Measurements from ENCODE around the gene STK10. TPM values are rescaled to one million over a fixed set of nuclear protein-coding genes. Genes with fewer than 3 reads are reported as not detected.
A peak's percentile ranks its signal among the peaks of the same experiment; 100 is the strongest.

Gene STK10
- total RNA-seq, 1 experiment from 2014 or later: 24.9 TPM

DNA sequence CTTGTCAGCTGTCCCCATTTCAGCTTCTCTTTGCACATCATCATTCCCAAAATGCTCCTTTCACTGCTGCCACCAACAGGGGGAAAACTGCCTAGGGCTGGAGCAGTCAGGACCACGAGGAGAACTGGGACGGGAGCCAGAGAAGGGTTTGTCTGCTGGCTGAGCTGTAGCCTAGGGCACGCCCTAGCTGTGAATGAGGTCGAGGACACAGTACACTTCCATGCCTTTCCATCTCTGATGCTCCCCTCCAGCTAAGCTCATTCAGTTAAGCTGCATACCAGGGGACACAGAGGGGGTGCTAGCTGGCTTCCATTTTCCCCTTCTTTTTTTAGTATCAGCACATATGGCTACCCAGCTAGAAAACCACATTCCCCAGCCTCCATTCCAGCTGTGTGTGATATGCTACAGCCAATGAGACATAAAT lies 64.7 kb downstream of the STK10 start:
- no peak overlapping the region for H3K9ac ChIP-seq (ENCODE audit: low read length)
- H3K36me3 ChIP-seq (ENCODE audit: insufficient read depth, low read length): peaks cover 3% of the 10 kb centered on the region; the same call in 1 of the 2 replicates
- no peak overlapping the region for H3K4me3 ChIP-seq (ENCODE audit: low read length)
- no peaks in the 10 kb centered on the region for H3K4me1 ChIP-seq (ENCODE audit: low read length)
- DNase-seq: no peak
- H3K79me2 ChIP-seq (ENCODE audit: low read length): peaks cover 6% of the 10 kb centered on the region; the same call in 1 of the 2 replicates
- no peak overlapping the region for H3K4me2 ChIP-seq (ENCODE audit: low read depth, low read length, poor library complexity, severe bottlenecking)
- no peak overlapping the region for H3K27ac ChIP-seq (ENCODE audit: low read length)
- H3K27me3 ChIP-seq (ENCODE audit: low read length): no peaks in the 10 kb centered on the region
- no peaks in the 10 kb centered on the region for H4K20me1 ChIP-seq (ENCODE audit: insufficient read depth, low read depth, low read length)
- no peak overlapping the region for H2AFZ ChIP-seq (ENCODE audit: low read length)
- no peaks in the 10 kb centered on the region for H3K9me2 ChIP-seq (replicated peaks; ENCODE audit: insufficient read depth, low read length)
- no peaks in the 10 kb centered on the region for H3K9me3 ChIP-seq (ENCODE audit: low read length)

DNA sequence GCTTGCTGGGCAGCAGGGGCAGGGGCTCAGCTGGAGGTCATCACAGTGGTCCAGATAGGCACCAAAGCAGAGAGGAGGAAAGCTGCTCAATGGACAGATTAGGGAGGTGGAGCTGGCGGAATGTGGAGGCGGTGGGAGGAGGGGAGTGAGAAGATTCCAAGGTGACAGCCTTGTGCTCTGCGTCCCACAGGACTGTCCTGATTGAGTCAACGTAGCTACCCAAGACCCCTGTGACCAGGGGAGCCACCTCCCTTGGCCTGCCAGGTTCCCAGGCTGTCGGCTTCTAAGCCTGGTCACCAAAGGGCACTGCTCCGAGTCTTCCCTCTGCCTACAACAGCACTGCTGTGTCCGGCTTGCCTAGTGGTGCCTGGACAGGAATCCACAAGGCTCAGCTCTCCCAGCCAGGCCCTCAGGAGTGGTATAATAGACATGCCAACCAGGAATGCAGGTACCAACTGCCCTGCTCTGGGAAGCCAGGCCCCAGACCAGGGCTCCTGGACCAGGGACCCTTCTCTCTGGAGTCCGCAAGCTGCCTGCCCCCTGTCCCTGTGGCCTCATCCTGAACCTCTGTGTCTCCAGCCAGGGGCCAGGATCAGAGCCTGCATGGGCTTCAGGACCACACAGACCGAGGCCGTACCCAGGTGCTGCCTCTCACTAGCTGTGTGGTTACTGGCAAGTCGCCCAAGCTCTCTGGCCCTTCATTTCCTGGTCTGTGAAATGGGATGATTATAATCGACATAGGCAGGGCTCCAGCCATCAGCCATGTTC lies 67.9 kb downstream of the STK10 start:
- H3K36me3 ChIP-seq (ENCODE audit: insufficient read depth, low read length): no peaks in the 10 kb centered on the region; the same call in 1 of the 2 replicates
- DNase-seq: no peak
- no peaks in the 10 kb centered on the region for H3K9me2 ChIP-seq (replicated peaks; ENCODE audit: insufficient read depth, low read length)
- H3K9me3 ChIP-seq (ENCODE audit: low read length): no peaks in the 10 kb centered on the region
- H3K4me3 ChIP-seq (ENCODE audit: low read length): no peak overlapping the region
- H3K27ac ChIP-seq (ENCODE audit: low read length): no peak overlapping the region
- H3K79me2 ChIP-seq (ENCODE audit: low read length): peaks cover 6% of the 10 kb centered on the region; the same call in 1 of the 2 replicates
- no peak overlapping the region for H3K9ac ChIP-seq (ENCODE audit: low read length)
- H4K20me1 ChIP-seq (ENCODE audit: insufficient read depth, low read depth, low read length): no peaks in the 10 kb centered on the region
- peaks cover 6% of the 10 kb centered on the region for H3K4me1 ChIP-seq (ENCODE audit: low read length)
- H3K27me3 ChIP-seq (ENCODE audit: low read length): no peaks in the 10 kb centered on the region
- no peak overlapping the region for H3K4me2 ChIP-seq (ENCODE audit: low read depth, low read length, poor library complexity, severe bottlenecking)
- no peak overlapping the region for H2AFZ ChIP-seq (ENCODE audit: low read length)

DNA sequence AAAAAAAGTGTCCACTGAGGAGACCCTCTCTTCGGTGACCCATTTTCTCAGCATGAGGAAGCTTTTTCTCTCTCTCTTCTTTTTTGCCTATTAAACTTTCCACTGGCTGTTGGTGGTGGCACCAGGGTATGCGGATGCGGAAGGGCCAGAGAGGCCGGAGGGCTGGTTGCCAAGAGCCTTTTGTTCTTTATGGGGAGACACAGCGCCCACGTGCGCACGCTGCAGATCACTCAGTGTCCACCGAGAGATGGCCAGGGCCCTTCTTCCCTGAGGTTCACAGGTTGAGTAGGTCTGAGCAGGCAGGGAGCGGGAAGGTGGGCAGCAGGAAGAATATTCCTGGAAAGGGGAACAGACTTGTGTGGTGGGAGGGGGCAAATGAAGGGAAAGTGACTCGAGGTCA lies 69.1 kb downstream of the STK10 start:
- H3K9me2 ChIP-seq (replicated peaks; ENCODE audit: insufficient read depth, low read length): no peaks in the 10 kb centered on the region
- H3K4me2 ChIP-seq (ENCODE audit: low read depth, low read length, poor library complexity, severe bottlenecking): no peak overlapping the region
- no peak overlapping the region for H3K27ac ChIP-seq (ENCODE audit: low read length)
- no peak overlapping the region for H3K9ac ChIP-seq (ENCODE audit: low read length)
- no peak overlapping the region for H3K4me3 ChIP-seq (ENCODE audit: low read length)
- DNase-seq: no peak
- H3K36me3 ChIP-seq (ENCODE audit: insufficient read depth, low read length): no peaks in the 10 kb centered on the region; the same call in 1 of the 2 replicates
- H3K9me3 ChIP-seq (ENCODE audit: low read length): no peaks in the 10 kb centered on the region
- peaks cover 6% of the 10 kb centered on the region; the same call in 1 of the 2 replicates for H3K79me2 ChIP-seq (ENCODE audit: low read length)
- H2AFZ ChIP-seq (ENCODE audit: low read length): no peak overlapping the region
- peaks cover 15% of the 10 kb centered on the region for H3K4me1 ChIP-seq (ENCODE audit: low read length)
- H3K27me3 ChIP-seq (ENCODE audit: low read length): no peaks in the 10 kb centered on the region
- H4K20me1 ChIP-seq (ENCODE audit: insufficient read depth, low read depth, low read length): no peaks in the 10 kb centered on the region

DNA sequence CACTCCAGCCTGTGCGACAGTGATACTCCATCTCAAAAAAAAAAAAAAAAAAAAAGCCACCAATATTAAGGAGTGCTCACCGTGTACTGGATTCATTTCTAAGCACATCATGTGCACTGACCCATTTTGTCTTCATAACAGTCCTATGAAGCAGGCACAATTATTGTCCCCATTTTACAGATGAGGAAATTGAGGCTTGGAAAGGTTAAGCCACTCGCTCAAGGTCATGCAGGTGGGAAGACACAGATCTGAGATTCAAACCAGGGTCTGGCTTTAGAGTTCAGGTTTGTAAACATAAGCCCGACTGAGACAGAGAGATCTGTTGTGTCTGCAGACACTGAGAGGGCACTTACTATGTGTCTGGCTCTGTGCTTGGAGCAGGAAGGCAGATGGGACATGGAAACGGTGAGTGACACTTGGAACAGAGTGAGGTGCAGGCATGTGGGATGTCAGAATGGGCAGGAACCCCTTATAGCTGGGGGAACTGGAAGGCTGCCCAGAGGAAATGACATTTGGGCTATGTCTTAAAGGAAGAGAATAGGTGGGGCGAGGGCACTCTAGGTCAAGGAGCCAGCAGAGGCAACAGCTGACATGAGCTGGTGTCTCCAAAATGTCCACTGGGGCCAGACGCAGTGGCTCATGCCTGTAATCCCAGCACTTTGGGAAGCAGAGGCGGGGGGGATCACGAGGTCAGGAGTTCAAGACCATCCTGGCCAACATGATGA lies 69.9 kb downstream of the STK10 start:
- no peak overlapping the region for H3K4me2 ChIP-seq (ENCODE audit: low read depth, low read length, poor library complexity, severe bottlenecking)
- H3K27me3 ChIP-seq (ENCODE audit: low read length): no peaks in the 10 kb centered on the region
- no peaks in the 10 kb centered on the region for H3K9me3 ChIP-seq (ENCODE audit: low read length)
- peaks cover 6% of the 10 kb centered on the region; the same call in 1 of the 2 replicates for H3K79me2 ChIP-seq (ENCODE audit: low read length)
- peaks cover 22% of the 10 kb centered on the region for H3K4me1 ChIP-seq (ENCODE audit: low read length)
- no peaks in the 10 kb centered on the region for H4K20me1 ChIP-seq (ENCODE audit: insufficient read depth, low read depth, low read length)
- H3K9me2 ChIP-seq (replicated peaks; ENCODE audit: insufficient read depth, low read length): no peaks in the 10 kb centered on the region
- no peak overlapping the region for H3K27ac ChIP-seq (ENCODE audit: low read length)
- DNase-seq: no peak
- no peak overlapping the region for H3K4me3 ChIP-seq (ENCODE audit: low read length)
- no peak overlapping the region for H3K9ac ChIP-seq (ENCODE audit: low read length)
- H3K36me3 ChIP-seq (ENCODE audit: insufficient read depth, low read length): peaks cover 1% of the 10 kb centered on the region; the same call in 1 of the 2 replicates
- H2AFZ ChIP-seq (ENCODE audit: low read length): no peak overlapping the region

DNA sequence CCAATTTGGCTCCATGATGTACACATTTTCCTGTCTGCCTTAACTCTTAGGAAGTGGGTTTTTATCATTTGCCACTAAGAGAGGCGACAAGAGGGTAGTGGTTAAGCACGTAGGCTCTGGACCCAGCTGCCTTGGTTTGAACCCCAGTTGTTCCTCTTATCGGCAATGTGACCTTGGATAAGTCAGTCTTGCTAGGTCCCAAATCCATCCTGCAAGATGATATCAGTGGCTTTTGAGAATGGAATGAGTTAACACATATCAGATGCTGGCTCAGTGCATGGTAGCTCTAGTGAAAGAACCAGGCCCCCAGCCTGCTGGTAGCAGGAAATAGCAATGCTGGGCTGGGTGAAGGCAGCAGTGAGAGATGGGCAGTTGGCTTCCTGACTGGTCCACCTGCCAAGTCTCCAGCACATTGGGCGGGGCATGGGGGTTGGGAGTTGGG lies 72.5 kb downstream of the STK10 start:
- H3K4me3 ChIP-seq (ENCODE audit: low read length): no peak overlapping the region; the same call in 1 of the 2 replicates
- DNase-seq: no peak
- H3K4me1 ChIP-seq (ENCODE audit: low read length): peaks cover 42% of the 10 kb centered on the region
- H3K27ac ChIP-seq (ENCODE audit: low read length): no peak overlapping the region
- no peaks in the 10 kb centered on the region for H3K9me3 ChIP-seq (ENCODE audit: low read length)
- no peak overlapping the region for H3K9ac ChIP-seq (ENCODE audit: low read length)
- no peaks in the 10 kb centered on the region for H4K20me1 ChIP-seq (ENCODE audit: insufficient read depth, low read depth, low read length)
- H3K79me2 ChIP-seq (ENCODE audit: low read length): peaks cover 5% of the 10 kb centered on the region
- H3K27me3 ChIP-seq (ENCODE audit: low read length): no peaks in the 10 kb centered on the region
- H2AFZ ChIP-seq (ENCODE audit: low read length): no peak overlapping the region
- peaks cover 4% of the 10 kb centered on the region; the same call in 1 of the 2 replicates for H3K36me3 ChIP-seq (ENCODE audit: insufficient read depth, low read length)
- peak overlapping the region; percentile 59 for H3K4me2 ChIP-seq (ENCODE audit: low read depth, low read length, poor library complexity, severe bottlenecking)
- H3K9me2 ChIP-seq (replicated peaks; ENCODE audit: insufficient read depth, low read length): no peaks in the 10 kb centered on the region

DNA sequence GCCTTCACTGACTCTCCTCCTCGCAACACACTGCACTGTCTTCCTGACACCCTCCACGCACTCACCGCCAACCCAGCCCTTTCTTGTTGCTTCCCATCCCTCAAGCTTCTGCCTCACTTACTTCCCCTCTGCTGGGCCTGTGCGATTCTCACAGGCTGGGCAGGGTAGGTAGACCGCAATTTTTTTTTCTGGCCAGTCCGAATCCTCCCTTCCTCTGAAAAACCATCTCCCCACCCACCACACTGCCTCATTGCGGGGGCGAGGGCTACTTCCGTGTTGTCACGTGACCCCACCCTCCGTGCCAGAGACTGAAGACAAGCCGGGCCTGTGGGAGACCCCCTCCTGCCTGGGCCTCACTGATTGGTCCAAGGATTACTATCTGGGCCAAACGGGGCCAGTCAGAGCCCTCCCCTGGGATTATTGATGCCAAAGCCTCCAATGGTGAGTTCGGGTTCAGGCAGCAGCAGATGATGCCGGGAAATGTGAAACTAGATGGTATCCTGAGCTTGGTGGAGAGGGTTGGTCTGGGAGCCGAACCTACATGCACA lies 73.1 kb downstream of the STK10 start:
- Histone ChIP-seq H3K9me3 (ENCODE audit: low read length) (no peaks in the 10 kb centered on the region), H3K4me1 (ENCODE audit: low read length) (peaks cover 46% of the 10 kb centered on the region), H3K27me3 (ENCODE audit: low read length) (no peaks in the 10 kb centered on the region), H3K79me2 (ENCODE audit: low read length) (peaks cover 9% of the 10 kb centered on the region), H3K9ac (ENCODE audit: low read length) (peak overlapping the region; percentile 57), H3K9me2 (replicated peaks; ENCODE audit: insufficient read depth, low read length) (no peaks in the 10 kb centered on the region), H3K36me3 (ENCODE audit: insufficient read depth, low read length) (peaks cover 4% of the 10 kb centered on the region; the same call in 1 of the 2 replicates), H3K4me2 (ENCODE audit: low read depth, low read length, poor library complexity, severe bottlenecking) (peak overlapping the region; percentile 59), H3K27ac (ENCODE audit: low read length) (no peak overlapping the region; the same call in 1 of the 2 replicates), H3K4me3 (ENCODE audit: low read length) (peak overlapping the region; percentile 55), H4K20me1 (ENCODE audit: insufficient read depth, low read depth, low read length) (no peaks in the 10 kb centered on the region), H2AFZ (ENCODE audit: low read length) (no peak overlapping the region)
- peak; percentile 86 for DNase-seq

DNA sequence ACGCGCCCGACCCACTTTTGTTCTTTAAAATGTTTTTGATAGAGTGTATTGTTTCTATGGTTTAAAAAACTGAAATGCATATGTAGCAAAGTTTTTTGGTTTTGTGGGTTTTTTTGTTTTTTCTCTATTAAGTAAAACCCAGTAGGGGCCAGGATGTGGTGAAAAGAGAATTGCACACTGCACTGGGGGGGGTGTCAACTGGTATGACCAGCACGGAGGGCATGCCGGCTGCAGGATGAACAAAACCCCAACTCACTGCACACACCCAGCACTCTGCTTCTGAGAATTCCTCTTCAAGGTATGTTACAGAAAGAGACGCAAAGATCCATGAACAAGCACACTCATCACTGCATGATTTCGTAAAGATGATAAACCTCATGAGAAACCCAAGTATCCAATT lies 75.0 kb downstream of the STK10 start:
- H3K9me2 ChIP-seq (replicated peaks; ENCODE audit: insufficient read depth, low read length): no peaks in the 10 kb centered on the region
- peaks cover 9% of the 10 kb centered on the region for H3K79me2 ChIP-seq (ENCODE audit: low read length)
- H3K9ac ChIP-seq (ENCODE audit: low read length): no peak overlapping the region
- H4K20me1 ChIP-seq (ENCODE audit: insufficient read depth, low read depth, low read length): no peaks in the 10 kb centered on the region
- H3K36me3 ChIP-seq (ENCODE audit: insufficient read depth, low read length): peaks cover 4% of the 10 kb centered on the region; the same call in 1 of the 2 replicates
- peaks cover 48% of the 10 kb centered on the region for H3K4me1 ChIP-seq (ENCODE audit: low read length)
- no peak overlapping the region for H3K4me2 ChIP-seq (ENCODE audit: low read depth, low read length, poor library complexity, severe bottlenecking)
- no peak overlapping the region for H2AFZ ChIP-seq (ENCODE audit: low read length)
- no peak overlapping the region for H3K4me3 ChIP-seq (ENCODE audit: low read length)
- H3K9me3 ChIP-seq (ENCODE audit: low read length): no peaks in the 10 kb centered on the region
- no peak for DNase-seq
- H3K27ac ChIP-seq (ENCODE audit: low read length): peak overlapping the region; percentile 74
- no peaks in the 10 kb centered on the region for H3K27me3 ChIP-seq (ENCODE audit: low read length)

DNA sequence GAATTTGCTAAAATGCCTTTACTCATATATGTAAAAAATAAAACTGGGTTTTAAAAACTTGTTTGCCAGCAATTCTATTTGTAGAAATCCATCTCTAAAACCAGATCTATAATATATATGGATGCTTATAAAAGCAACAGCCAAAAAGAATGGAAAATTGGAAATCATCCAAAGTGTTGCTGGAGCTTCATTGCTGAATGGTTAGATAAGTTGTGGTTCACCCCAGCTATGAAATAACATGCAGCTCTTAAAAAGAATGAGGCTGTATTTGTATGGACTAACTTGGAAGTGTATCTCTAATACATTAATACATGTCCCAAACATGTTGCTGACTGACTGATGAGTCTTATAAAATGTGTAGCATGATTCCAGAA lies 76.2 kb downstream of the STK10 start:
- Histone ChIP-seq H3K9ac (ENCODE audit: low read length) (peak overlapping the region; percentile 74), H4K20me1 (ENCODE audit: insufficient read depth, low read depth, low read length) (no peaks in the 10 kb centered on the region), H3K4me3 (ENCODE audit: low read length) (peak overlapping the region; percentile 67), H3K36me3 (ENCODE audit: insufficient read depth, low read length) (peaks cover 4% of the 10 kb centered on the region; the same call in 1 of the 2 replicates), H3K79me2 (ENCODE audit: low read length) (peaks cover 9% of the 10 kb centered on the region), H2AFZ (ENCODE audit: low read length) (peak overlapping the region; percentile 42; the same call in 1 of the 2 replicates), H3K27ac (ENCODE audit: low read length) (peak overlapping the region; percentile 93), H3K4me2 (ENCODE audit: low read depth, low read length, poor library complexity, severe bottlenecking) (peak overlapping the region; percentile 77), H3K9me2 (replicated peaks; ENCODE audit: insufficient read depth, low read length) (no peaks in the 10 kb centered on the region), H3K4me1 (ENCODE audit: low read length) (peaks cover 60% of the 10 kb centered on the region), H3K27me3 (ENCODE audit: low read length) (no peaks in the 10 kb centered on the region), H3K9me3 (ENCODE audit: low read length) (no peaks in the 10 kb centered on the region)
- peak; percentile 54 for DNase-seq
